Mesothelial cell of epicardium (in vitro differentiated cells): ENCODE results near the gene MICOS13. TPM values are rescaled to one million over a fixed set of nuclear protein-coding genes. Genes with fewer than 3 reads are reported as not detected.

Source experiments
- DNase-seq, 2 experiments: peaks; one replicate each; pipeline ENCODE4 v3.0.0; 2021; ENCODE audit warnings: low spot score in 2 of 2; ENCODE audit not compliant: unreplicated experiment in 2 of 2
- H3K27ac Mint-ChIP-seq: 2 replicates; pipeline ENCODE4 v1.8.0; 2021; ENCODE audit warnings: mixed read lengths
- H3K27me3 Mint-ChIP-seq: 2 replicates; pipeline ENCODE4 v1.8.0; 2021; ENCODE audit warnings: low read depth, mixed read lengths
- H3K36me3 Mint-ChIP-seq: 2 replicates; pipeline ENCODE4 v1.8.0; 2021; ENCODE audit warnings: mixed read lengths
- H3K4me1 Mint-ChIP-seq: 2 replicates; pipeline ENCODE4 v1.8.0; 2021; ENCODE audit warnings: mixed read lengths
- H3K4me3 Mint-ChIP-seq: 2 replicates; pipeline ENCODE4 v1.8.0; 2021; ENCODE audit warnings: mild to moderate bottlenecking, moderate library complexity, mixed read lengths
- H3K9me3 Mint-ChIP-seq: 2 replicates; pipeline ENCODE4 v1.8.0; 2021; ENCODE audit warnings: mixed read lengths
- CTCF ChIP-seq: fragments of 200-600 bp; sonication (generic); IDR thresholded peaks from one replicate; pipeline ENCODE4 v1.5.0; 2021; ENCODE audit warnings: antibody characterized with exemption; ENCODE audit not compliant: unreplicated experiment
- total RNA-seq: library from RNA; stranded (reverse); gene quantifications from 3 replicates; pipeline ENCODE4 v1.2.1, GENCODE V29; 2021

The MICOS13 gene
- total RNA-seq, 1 donor from 2014 or later = 30.7 TPM

- TF ChIP-seq CTCF = no peak
- H3K27ac Mint-ChIP-seq = peak overlapping the region; percentile 96
- H3K4me3 Mint-ChIP-seq = peak overlapping the region; percentile 100
- H3K27me3 Mint-ChIP-seq = no peaks in the 10 kb centered on the region
- peaks cover 30% of the 10 kb centered on the region for H3K4me1 Mint-ChIP-seq
- no peak for DNase-seq
- H3K9me3 Mint-ChIP-seq = no peaks in the 10 kb centered on the region
- no peaks in the 10 kb centered on the region for H3K36me3 Mint-ChIP-seq
Measured at GRCh38 chr19:5679289-5680083, 830 bp downstream of the MICOS13 start.

GRCh38 chr19:5678071-5678718 lies 2.1 kb downstream of the MICOS13 start:
- Mint-ChIP-seq H3K27me3 (no peaks in the 10 kb centered on the region), H3K9me3 (no peaks in the 10 kb centered on the region), H3K4me3 (no peak overlapping the region), H3K36me3 (peaks cover 4% of the 10 kb centered on the region), H3K27ac (no peak overlapping the region), H3K4me1 (peaks cover 28% of the 10 kb centered on the region)
- TF ChIP-seq CTCF = no peak
- no peak for DNase-seq

- Mint-ChIP-seq H3K36me3 (peaks cover 4% of the 10 kb centered on the region), H3K27ac (no peak overlapping the region), H3K27me3 (no peaks in the 10 kb centered on the region), H3K4me3 (no peak overlapping the region), H3K4me1 (peaks cover 27% of the 10 kb centered on the region), H3K9me3 (no peaks in the 10 kb centered on the region)
- TF ChIP-seq CTCF = no peak
- DNase-seq = no peak
Measured at GRCh38 chr19:5677580-5677979, 2.7 kb downstream of the MICOS13 start.

GRCh38 chr19:5677136-5677535 lies 3.2 kb downstream of the MICOS13 start:
- Mint-ChIP-seq H3K9me3 (no peaks in the 10 kb centered on the region), H3K27me3 (no peaks in the 10 kb centered on the region), H3K4me3 (no peak overlapping the region), H3K4me1 (peaks cover 24% of the 10 kb centered on the region), H3K36me3 (peaks cover 4% of the 10 kb centered on the region), H3K27ac (no peak overlapping the region)
- no peak for TF ChIP-seq CTCF
- no peak for DNase-seq

GRCh38 chr19:5676772-5677105 lies 3.6 kb downstream of the MICOS13 start:
- Mint-ChIP-seq H3K4me3 (no peak overlapping the region), H3K27me3 (no peaks in the 10 kb centered on the region)

More at GRCh38 chr19:5676772-5677105, 3.6 kb downstream of the MICOS13 start:
- Mint-ChIP-seq H3K36me3 (peaks cover 5% of the 10 kb centered on the region), H3K4me1 (peaks cover 20% of the 10 kb centered on the region), H3K9me3 (no peaks in the 10 kb centered on the region), H3K27ac (no peak overlapping the region)
- no peak for DNase-seq
- TF ChIP-seq CTCF = no peak
